ENCODE results near the gene UNC13D. TPM values are rescaled to one million over a fixed set of nuclear protein-coding genes. Genes with fewer than 3 reads are reported as not detected.

Gene UNC13D
- total RNA-seq, 1 experiment from 2014 or later: 20.2 TPM

DNA sequence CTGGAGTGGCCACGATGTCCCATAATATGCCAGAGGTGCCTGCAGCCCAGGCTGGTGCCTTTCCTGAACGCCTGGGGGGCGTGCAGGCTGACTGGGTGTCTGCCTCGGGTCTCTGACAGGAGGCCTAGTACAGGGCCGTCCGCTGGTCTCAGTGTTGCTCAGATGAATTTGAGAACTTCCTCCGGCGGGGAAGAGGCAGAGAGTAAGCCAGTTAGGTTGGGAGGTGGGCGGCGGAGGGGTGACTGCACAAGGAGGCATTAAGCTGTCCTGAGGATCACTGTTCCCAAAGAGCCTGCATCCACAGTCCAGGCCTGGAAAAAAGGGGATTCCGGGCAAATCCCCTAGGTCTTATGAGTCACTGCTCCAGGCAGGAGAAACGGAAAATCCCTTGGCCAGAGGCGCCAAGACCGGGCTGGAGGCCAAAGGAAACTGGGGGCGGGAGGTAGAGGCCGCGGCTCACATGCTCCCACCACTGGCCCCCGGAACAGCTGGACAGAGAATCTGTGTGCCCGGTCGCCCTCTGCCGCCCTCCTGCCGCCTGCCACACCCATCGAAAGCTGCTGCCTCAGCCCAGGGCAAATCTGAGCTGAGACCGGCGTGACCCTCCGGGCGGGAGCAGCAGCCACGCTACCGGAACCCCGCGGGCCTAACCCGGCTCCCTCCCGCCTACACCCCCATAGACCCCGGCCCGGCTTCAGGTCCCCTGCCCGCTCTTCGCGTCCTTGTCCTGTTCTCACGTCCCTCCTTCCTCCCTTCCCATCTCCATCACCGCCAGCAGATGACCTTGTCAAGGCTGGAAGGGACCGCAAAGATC, 32.9 kb upstream of the UNC13D start:
- H3K4me3 ChIP-seq (replicated peaks in 1 of 2; ENCODE audit: low read depth in 1 of 2, low read length in 2 of 2): peak overlapping the region; percentile 69 to 81
- peak overlapping the region; percentile 96 for H3K9ac ChIP-seq (ENCODE audit: low read length)
- ATAC-seq (peak; percentile 30), DNase-seq (ENCODE audit: low read depth, low spot score) (peak; percentile 87)
- intact Hi-C loops (cut with micrococcal nuclease): loop anchor here (1.0 to 5.0 kb wide), 2 partner anchors 22 to 100 kb away; partner anchors contain the start of gene WBP2
- TF ChIP-seq, protein P1, sequence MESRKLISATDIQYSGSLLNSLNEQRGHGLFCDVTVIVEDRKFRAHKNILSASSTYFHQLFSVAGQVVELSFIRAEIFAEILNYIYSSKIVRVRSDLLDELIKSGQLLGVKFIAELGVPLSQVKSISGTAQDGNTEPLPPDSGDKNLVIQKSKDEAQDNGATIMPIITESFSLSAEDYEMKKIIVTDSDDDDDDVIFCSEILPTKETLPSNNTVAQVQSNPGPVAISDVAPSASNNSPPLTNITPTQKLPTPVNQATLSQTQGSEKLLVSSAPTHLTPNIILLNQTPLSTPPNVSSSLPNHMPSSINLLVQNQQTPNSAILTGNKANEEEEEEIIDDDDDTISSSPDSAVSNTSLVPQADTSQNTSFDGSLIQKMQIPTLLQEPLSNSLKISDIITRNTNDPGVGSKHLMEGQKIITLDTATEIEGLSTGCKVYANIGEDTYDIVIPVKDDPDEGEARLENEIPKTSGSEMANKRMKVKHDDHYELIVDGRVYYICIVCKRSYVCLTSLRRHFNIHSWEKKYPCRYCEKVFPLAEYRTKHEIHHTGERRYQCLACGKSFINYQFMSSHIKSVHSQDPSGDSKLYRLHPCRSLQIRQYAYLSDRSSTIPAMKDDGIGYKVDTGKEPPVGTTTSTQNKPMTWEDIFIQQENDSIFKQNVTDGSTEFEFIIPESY (IDR thresholded peaks at IDR 0.05; ENCODE audit: extremely low read depth, insufficient replicate concordance, low read length): peak; percentile 57
- TF ChIP-seq ATF3 (IDR thresholded peaks at IDR 0.05): no peak
- peak; percentile 56 for TF ChIP-seq TCF7L2 (IDR thresholded peaks at IDR 0.05; ENCODE audit: borderline replicate concordance, extremely low read depth, insufficient read depth, insufficient read length)
- TF ChIP-seq YY1 (IDR thresholded peaks at IDR 0.05; ENCODE audit: extremely low read depth, insufficient replicate concordance, low read depth, low read length): peak; percentile 59
- TF ChIP-seq POLR2A (IDR thresholded peaks at IDR 0.05; ENCODE audit: borderline replicate concordance, extremely low read depth, insufficient read depth, insufficient read length): peak; percentile 9
- TF ChIP-seq POLR2AphosphoS5 (IDR thresholded peaks at IDR 0.05; ENCODE audit: low read depth, low read length): peak; percentile 91
- no peak for TF ChIP-seq EZH2phosphoT487 (IDR thresholded peaks at IDR 0.05; ENCODE audit: borderline replicate concordance)
- peak overlapping the region; percentile 99 for H3K27ac ChIP-seq (ENCODE audit: low read depth, low read length)
- CTCF ChIA-PET: interaction anchor here (0.6 to 6.3 kb wide), 14 partner anchors 11 to 276 kb away, joined by 3 to 57 read pairs (median 5); partner anchors contain the start of genes MRPL38, TRIM65 and WBP2
- no peaks in the 10 kb centered on the region for H3K9me2 ChIP-seq (ENCODE audit: insufficient read depth)
- no peaks in the 10 kb centered on the region for H3K27me3 ChIP-seq (ENCODE audit: insufficient read depth, low read length)
- H3K9me3 ChIP-seq (ENCODE audit: control insufficient read depth in 1 of 2, insufficient read depth in 1 of 2, low read depth in 1 of 2, low read length in 2 of 2): no peaks in the 10 kb centered on the region
- H2AFZ ChIP-seq (ENCODE audit: low read depth, low read length, poor library complexity, severe bottlenecking): no peak overlapping the region
- peaks cover 0 to 4% of the 10 kb centered on the region in 2 experiments; a peak in 1 of 4 replicates for H3K36me3 ChIP-seq (ENCODE audit: control insufficient read depth in 1 of 2, insufficient read depth in 2 of 2, low read length in 2 of 2)
- peaks cover 27% of the 10 kb centered on the region for H3K79me2 ChIP-seq (ENCODE audit: insufficient read depth, low read length)
- RAD21 ChIA-PET (ENCODE audit: low non-redundant PET in 1 of 2, low total read pairs in 2 of 2, uncharacterized antibody in 2 of 2, unreplicated experiment in 2 of 2): interaction anchor here in 1 of 2 experiments (0.6 kb wide), 1 partner anchor 12 kb away, joined by 4 read pairs; no protein-coding TSS in a partner anchor
- H3K4me2 ChIP-seq (ENCODE audit: low read length): peak overlapping the region; percentile 96
- H3K4me1 ChIP-seq (ENCODE audit: control insufficient read depth in 1 of 2, insufficient read depth in 2 of 2, low read length in 2 of 2): peaks cover 50 to 68% of the 10 kb centered on the region in 2 experiments
- H4K20me1 ChIP-seq (ENCODE audit: insufficient read depth): no peaks in the 10 kb centered on the region
- POLR2A ChIA-PET: interaction anchor here (0.7 to 3.4 kb wide), 9 partner anchors 10 to 101 kb away, joined by 3 to 24 read pairs (median 4); partner anchors contain the start of genes MRPL38, TRIM65 and WBP2
- TSS peak; percentile 59 for BruUV-seq (replicated peaks)
